ENCODE results near the gene EBF3. TPM values are rescaled to one million over a fixed set of nuclear protein-coding genes. Genes with fewer than 3 reads are reported as not detected.

Gene EBF3
- total and polyA plus RNA-seq, 9 of the 15 experiments (the other 6 are each of a cell fraction or from before 2014, with no cell fraction given): not detected

GRCh38 chr10:129864082-129864481, 100.0 kb downstream of the EBF3 start (continued):
- TF ChIP-seq FOXP1 (CRISPR knock-in tag; IDR thresholded peaks at IDR 0.05) (no peak), MCM7 (IDR thresholded peaks at IDR 0.05) (no peak), LEF1 (IDR thresholded peaks at IDR 0.05) (no peak), E2F1 (CRISPR knock-in tag; IDR thresholded peaks at IDR 0.05) (no peak), MTA3 (IDR thresholded peaks at IDR 0.05; ENCODE audit: borderline replicate concordance) (no peak), ATF7 (IDR thresholded peaks at IDR 0.05) (no peak), ZC3H8 (IDR thresholded peaks at IDR 0.05) (no peak), HEY1 (CRISPR knock-in tag; IDR thresholded peaks at IDR 0.05; ENCODE audit: borderline replicate concordance) (no peak), SMARCE1 (IDR thresholded peaks at IDR 0.05) (no peak), FOXK2 (conservative IDR thresholded peaks at IDR 0.05 in 1 of 2, IDR thresholded peaks at IDR 0.05 in 1 of 2; ENCODE audit: low read depth in 2 of 2) (no peak), NR4A1 (CRISPR knock-in tag; IDR thresholded peaks at IDR 0.05) (no peak), NR4A1 (tag; IDR thresholded peaks at IDR 0.05) (no peak), ZNF3 (CRISPR knock-in tag; IDR thresholded peaks at IDR 0.05) (no peak), KLF1 (tag; IDR thresholded peaks at IDR 0.05) (no peak)
- TF ChIP-seq, protein P1, sequence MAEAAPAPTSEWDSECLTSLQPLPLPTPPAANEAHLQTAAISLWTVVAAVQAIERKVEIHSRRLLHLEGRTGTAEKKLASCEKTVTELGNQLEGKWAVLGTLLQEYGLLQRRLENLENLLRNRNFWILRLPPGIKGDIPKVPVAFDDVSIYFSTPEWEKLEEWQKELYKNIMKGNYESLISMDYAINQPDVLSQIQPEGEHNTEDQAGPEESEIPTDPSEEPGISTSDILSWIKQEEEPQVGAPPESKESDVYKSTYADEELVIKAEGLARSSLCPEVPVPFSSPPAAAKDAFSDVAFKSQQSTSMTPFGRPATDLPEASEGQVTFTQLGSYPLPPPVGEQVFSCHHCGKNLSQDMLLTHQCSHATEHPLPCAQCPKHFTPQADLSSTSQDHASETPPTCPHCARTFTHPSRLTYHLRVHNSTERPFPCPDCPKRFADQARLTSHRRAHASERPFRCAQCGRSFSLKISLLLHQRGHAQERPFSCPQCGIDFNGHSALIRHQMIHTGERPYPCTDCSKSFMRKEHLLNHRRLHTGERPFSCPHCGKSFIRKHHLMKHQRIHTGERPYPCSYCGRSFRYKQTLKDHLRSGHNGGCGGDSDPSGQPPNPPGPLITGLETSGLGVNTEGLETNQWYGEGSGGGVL (CRISPR knock-in tag; IDR thresholded peaks at IDR 0.05): no peak
